Type B pancreatic cell (in vitro differentiated cells): ENCODE data around the gene SRRM1. TPM values are rescaled to one million over a fixed set of nuclear protein-coding genes. Genes with fewer than 3 reads are reported as not detected.
A peak's percentile ranks its signal among the peaks of the same experiment; 100 is the strongest.

Source experiments
- DNase-seq: peaks from one replicate; pipeline ENCODE4 v3.0.0; 2021; ENCODE audit warnings: mixed read lengths; ENCODE audit not compliant: unreplicated experiment; ENCODE audit errors: extremely low spot score
- H3K27ac Mint-ChIP-seq: 2 replicates; pipeline ENCODE4 v1.8.0; 2021; ENCODE audit warnings: mild to moderate bottlenecking, mixed read lengths
- H3K27me3 Mint-ChIP-seq: 2 replicates; pipeline ENCODE4 v1.8.0; 2021; ENCODE audit warnings: mixed read lengths
- H3K36me3 Mint-ChIP-seq: 2 replicates; pipeline ENCODE4 v1.8.0; 2021; ENCODE audit warnings: mixed read lengths
- H3K4me1 Mint-ChIP-seq: one replicate; pipeline ENCODE4 v1.8.0; 2021; ENCODE audit warnings: mixed read lengths; ENCODE audit not compliant: unreplicated experiment
- H3K4me3 Mint-ChIP-seq: 2 replicates; pipeline ENCODE4 v1.8.0; 2021; ENCODE audit warnings: mild to moderate bottlenecking, mixed read lengths
- H3K9me3 Mint-ChIP-seq: 2 replicates; pipeline ENCODE4 v1.8.0; 2021; ENCODE audit warnings: mixed read lengths
- long read RNA-seq: library from polyadenylated mRNA; unstranded; transcript quantifications from one replicate; pipeline ENCODE4 v2.0.0, GENCODE V29; 2020
- total RNA-seq: library from RNA; stranded (reverse); gene quantifications from 2 replicates; pipeline ENCODE4 v1.2.1, GENCODE V29; 2021; ENCODE audit warnings: low replicate concordance
- TF ChIP-seq, protein P1 (sequence below): fragments of 200-600 bp; sonication (generic); conservative IDR thresholded peaks from 2 replicates; pipeline ENCODE4 v1.5.0; 2021; ENCODE audit warnings: antibody characterized with exemption, mild to moderate bottlenecking

SRRM1 gene, protein sequence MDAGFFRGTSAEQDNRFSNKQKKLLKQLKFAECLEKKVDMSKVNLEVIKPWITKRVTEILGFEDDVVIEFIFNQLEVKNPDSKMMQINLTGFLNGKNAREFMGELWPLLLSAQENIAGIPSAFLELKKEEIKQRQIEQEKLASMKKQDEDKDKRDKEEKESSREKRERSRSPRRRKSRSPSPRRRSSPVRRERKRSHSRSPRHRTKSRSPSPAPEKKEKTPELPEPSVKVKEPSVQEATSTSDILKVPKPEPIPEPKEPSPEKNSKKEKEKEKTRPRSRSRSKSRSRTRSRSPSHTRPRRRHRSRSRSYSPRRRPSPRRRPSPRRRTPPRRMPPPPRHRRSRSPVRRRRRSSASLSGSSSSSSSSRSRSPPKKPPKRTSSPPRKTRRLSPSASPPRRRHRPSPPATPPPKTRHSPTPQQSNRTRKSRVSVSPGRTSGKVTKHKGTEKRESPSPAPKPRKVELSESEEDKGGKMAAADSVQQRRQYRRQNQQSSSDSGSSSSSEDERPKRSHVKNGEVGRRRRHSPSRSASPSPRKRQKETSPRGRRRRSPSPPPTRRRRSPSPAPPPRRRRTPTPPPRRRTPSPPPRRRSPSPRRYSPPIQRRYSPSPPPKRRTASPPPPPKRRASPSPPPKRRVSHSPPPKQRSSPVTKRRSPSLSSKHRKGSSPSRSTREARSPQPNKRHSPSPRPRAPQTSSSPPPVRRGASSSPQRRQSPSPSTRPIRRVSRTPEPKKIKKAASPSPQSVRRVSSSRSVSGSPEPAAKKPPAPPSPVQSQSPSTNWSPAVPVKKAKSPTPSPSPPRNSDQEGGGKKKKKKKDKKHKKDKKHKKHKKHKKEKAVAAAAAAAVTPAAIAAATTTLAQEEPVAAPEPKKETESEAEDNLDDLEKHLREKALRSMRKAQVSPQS
- 156 and 168 TPM in 2 replicates for total RNA-seq
- long read RNA-seq, transcript SRRM1-205 (4 exons, 2,624 nt): major isoform, 10 of 87 reads
- long read RNA-seq, partial matches to known transcripts: 61 of 87 reads
- long read RNA-seq, other reads (novel, unspliced or antisense): 14 of 87 reads

DNA sequence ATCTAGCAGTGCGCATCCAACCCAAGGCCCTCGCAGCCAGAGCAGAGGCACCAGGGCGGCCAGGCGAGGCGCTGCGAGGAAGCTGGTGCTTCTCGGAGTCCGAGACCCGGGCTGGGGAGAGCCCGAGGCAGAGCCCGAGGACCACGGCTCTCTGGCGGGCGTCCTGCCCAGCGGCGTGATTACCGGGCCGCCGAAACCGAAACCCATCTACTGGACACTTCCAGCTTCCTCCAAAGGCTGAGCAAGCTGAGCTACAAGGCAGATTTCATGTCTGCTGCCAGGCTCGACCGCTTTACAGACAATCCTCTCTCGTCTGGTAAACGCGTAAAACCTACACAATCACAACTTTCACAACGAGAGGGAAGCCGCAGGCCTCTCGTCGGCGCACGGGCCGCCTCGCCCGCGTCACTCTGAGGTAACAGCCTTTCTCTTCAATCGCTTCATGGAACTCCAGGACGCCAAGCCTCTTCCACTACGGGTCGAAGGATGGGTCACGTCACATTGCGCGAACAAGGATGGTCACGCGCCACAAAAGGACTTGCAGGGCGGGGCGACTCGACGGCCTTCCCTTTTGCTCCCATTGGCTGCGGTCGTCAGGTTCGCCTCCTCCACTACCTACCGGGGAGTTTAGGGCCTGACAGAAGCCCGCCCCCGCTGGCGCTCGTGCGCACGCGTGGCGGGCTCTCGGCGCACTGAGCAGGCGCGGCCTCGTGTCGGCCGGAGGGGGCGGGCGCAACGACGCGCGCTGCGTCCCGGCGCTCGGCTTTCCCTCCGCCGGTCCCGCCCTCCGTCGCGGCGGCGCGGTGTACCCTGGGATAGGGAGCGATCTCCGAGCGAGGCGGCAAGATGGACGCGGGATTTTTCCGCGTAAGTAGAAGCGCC, at the start of gene SRRM1:
SRRM1 (plus strand) TSS at position 822 of the 882 bp plus-strand sequence; CDS start at position 847, 25 bp downstream.
- peak within 1 kb of the TSS; percentile 100 for H3K27ac Mint-ChIP-seq
- peaks cover 27% of the 10 kb centered on the region for H3K4me1 Mint-ChIP-seq
- TF ChIP-seq, protein P1, sequence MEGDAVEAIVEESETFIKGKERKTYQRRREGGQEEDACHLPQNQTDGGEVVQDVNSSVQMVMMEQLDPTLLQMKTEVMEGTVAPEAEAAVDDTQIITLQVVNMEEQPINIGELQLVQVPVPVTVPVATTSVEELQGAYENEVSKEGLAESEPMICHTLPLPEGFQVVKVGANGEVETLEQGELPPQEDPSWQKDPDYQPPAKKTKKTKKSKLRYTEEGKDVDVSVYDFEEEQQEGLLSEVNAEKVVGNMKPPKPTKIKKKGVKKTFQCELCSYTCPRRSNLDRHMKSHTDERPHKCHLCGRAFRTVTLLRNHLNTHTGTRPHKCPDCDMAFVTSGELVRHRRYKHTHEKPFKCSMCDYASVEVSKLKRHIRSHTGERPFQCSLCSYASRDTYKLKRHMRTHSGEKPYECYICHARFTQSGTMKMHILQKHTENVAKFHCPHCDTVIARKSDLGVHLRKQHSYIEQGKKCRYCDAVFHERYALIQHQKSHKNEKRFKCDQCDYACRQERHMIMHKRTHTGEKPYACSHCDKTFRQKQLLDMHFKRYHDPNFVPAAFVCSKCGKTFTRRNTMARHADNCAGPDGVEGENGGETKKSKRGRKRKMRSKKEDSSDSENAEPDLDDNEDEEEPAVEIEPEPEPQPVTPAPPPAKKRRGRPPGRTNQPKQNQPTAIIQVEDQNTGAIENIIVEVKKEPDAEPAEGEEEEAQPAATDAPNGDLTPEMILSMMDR: peak; percentile 19
- H3K36me3 Mint-ChIP-seq: peaks cover 21% of the 10 kb centered on the region
- peak within 1 kb of the TSS; percentile 99 for H3K4me3 Mint-ChIP-seq
- H3K9me3 Mint-ChIP-seq: no peaks in the 10 kb centered on the region
- peak; percentile 98 for DNase-seq
- H3K27me3 Mint-ChIP-seq: no peaks in the 10 kb centered on the region

DNA sequence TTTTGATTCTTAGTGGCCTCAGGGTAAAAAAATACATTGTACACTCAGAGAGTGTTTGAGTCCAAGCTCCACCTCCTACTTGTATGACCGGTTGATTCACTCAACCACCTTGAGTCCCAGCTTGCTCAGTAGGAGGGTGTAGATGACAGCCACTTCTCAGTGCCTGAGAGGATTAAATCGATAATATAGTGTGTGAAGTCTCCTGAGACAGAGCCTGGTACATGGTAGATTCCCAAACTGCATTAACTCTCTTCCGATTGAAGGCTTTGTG, 48.8 kb upstream of the SRRM1 start:
- Mint-ChIP-seq H3K9me3 (no peaks in the 10 kb centered on the region), H3K36me3 (no peaks in the 10 kb centered on the region), H3K4me3 (peak overlapping the region; percentile 50), H3K4me1 (peaks cover 6% of the 10 kb centered on the region), H3K27me3 (no peaks in the 10 kb centered on the region), H3K27ac (peak overlapping the region; percentile 86)
- DNase-seq: no peak
- TF ChIP-seq, protein P1: no peak

DNA sequence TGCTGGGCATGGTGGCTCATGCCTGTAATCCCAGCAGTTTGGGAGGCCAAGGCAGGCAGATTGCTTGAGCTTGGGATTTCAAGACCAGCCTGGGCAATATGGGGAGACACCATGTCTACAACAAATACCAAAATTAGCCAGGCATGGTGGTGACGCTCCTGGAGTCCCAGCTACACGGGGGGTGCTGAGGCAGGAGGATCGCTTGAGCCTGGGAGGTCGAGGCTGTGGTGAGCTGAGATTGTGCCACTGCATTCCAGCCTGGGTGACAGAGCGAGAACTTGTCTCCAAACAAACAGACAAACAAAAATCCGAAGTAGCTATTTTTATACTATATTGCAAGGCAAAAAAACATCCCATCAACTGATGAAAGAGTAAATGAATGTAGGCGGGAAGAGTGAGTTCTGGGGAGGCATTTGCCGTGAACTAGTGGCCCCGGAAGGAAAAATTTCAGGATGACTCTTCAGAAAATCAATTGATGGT, 46.7 kb upstream of the SRRM1 start:
- no peak overlapping the region for H3K27ac Mint-ChIP-seq

DNA sequence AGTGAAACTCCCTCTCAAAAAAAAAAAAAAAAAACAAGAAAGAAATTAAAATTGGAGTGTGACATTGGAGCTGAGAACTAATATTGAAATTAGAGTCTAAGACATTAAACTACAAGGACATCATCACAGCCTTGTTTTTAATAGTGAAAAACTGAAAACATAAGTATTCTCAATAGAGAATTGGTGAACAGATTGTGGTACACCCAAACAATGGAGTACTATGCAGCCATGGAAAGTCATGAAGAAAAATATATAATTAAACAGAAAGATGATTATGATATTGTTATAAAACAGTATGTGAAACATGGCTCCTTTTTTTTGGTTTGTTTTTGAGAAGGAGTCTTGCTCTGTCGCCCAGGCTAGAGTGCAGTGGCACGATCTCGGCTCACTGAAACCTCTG, 43.8 kb upstream of the SRRM1 start:
- H3K36me3 Mint-ChIP-seq: no peaks in the 10 kb centered on the region
- DNase-seq: no peak
- H3K4me3 Mint-ChIP-seq: no peak overlapping the region
- peaks cover 4% of the 10 kb centered on the region for H3K4me1 Mint-ChIP-seq
- H3K27me3 Mint-ChIP-seq: peaks cover 2% of the 10 kb centered on the region
- H3K27ac Mint-ChIP-seq: no peak overlapping the region
- TF ChIP-seq, protein P1: no peak
- no peaks in the 10 kb centered on the region for H3K9me3 Mint-ChIP-seq

More for the DNA sequence above, 46.7 kb upstream of the SRRM1 start:
- no peaks in the 10 kb centered on the region for H3K36me3 Mint-ChIP-seq
- DNase-seq: no peak
- no peak overlapping the region for H3K4me3 Mint-ChIP-seq
- no peaks in the 10 kb centered on the region for H3K9me3 Mint-ChIP-seq
- TF ChIP-seq, protein P1: no peak
- H3K4me1 Mint-ChIP-seq: peaks cover 6% of the 10 kb centered on the region
- peaks cover 2% of the 10 kb centered on the region for H3K27me3 Mint-ChIP-seq

DNA sequence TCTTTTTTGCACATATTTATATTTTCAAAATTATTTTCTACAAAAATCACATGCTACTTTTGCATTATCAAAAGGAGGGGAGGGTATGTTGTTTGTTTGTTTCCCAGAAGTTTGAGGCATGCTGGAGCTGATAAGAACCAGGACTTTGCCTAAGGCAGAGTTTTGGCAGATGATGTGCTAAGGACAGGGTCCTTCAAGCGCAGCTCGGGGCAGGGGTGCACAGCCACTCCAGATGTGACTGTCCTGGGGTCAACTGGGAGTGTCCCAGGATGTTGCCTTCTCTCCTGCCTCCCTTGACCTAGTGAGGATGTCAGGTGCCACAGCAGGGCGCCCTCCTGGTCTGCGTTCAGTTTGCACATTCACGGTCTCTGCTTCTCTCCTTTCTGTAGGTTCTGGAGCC, 42.6 kb upstream of the SRRM1 start:
- H3K27me3 Mint-ChIP-seq: peaks cover 2% of the 10 kb centered on the region
- no peaks in the 10 kb centered on the region for H3K9me3 Mint-ChIP-seq
- no peaks in the 10 kb centered on the region for H3K36me3 Mint-ChIP-seq
- no peak overlapping the region for H3K27ac Mint-ChIP-seq
- TF ChIP-seq, protein P1: no peak
- no peak for DNase-seq
- no peak overlapping the region for H3K4me3 Mint-ChIP-seq
- no peaks in the 10 kb centered on the region for H3K4me1 Mint-ChIP-seq
